Peyer's patch (tissue), 4 donors: ENCODE results near the gene DIAPH2.

Experiments used
- POLR2A ChIP-seq, 2 donors: fragments of 450-650 bp; IDR thresholded peaks; one replicate each; pipeline ENCODE4 v1.5.1; 2017; ENCODE audit warnings: antibody characterized with exemption in 2 of 2, mild to moderate bottlenecking in 2 of 2, moderate library complexity in 2 of 2
- TF ChIP-seq, protein P1 (sequence below), 6 experiments: fragments of 450-650 bp in 4 of 6; fragments of 200-600 bp in 2 of 6; sonication (generic) in 1 of 6; IDR thresholded peaks; one replicate each; pipeline ENCODE4 v1.5.1; 2017 to 2019; ENCODE audit warnings: antibody characterized with exemption in 6 of 6, mild to moderate bottlenecking in 3 of 6, moderate library complexity in 1 of 6

DNA sequence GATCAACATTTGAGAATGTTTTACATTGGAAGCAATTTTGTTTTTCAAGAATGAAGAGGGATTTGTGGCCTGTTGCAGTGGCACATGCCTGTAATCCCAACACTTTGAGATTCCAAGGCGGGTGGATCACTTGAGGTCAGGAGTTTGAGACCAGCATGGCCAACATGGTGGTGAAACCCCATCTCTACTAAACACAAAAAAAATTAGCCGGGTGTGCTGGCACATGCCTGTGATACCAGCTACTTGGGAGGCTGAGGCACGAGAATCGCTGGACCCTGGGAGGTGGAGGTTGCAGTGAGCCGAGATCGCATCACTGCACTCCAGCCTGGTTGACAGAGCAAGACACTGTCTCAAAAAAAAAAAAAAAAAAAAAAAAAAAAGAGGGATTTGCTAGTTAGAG, 326.9 kb downstream of the DIAPH2 start:
- TF ChIP-seq, protein P1, sequence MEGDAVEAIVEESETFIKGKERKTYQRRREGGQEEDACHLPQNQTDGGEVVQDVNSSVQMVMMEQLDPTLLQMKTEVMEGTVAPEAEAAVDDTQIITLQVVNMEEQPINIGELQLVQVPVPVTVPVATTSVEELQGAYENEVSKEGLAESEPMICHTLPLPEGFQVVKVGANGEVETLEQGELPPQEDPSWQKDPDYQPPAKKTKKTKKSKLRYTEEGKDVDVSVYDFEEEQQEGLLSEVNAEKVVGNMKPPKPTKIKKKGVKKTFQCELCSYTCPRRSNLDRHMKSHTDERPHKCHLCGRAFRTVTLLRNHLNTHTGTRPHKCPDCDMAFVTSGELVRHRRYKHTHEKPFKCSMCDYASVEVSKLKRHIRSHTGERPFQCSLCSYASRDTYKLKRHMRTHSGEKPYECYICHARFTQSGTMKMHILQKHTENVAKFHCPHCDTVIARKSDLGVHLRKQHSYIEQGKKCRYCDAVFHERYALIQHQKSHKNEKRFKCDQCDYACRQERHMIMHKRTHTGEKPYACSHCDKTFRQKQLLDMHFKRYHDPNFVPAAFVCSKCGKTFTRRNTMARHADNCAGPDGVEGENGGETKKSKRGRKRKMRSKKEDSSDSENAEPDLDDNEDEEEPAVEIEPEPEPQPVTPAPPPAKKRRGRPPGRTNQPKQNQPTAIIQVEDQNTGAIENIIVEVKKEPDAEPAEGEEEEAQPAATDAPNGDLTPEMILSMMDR (IDR thresholded peaks at IDR 0.05): no peak
- TF ChIP-seq POLR2A (IDR thresholded peaks at IDR 0.05): no peak
